HepG2 (cell line): Measurements from ENCODE around the gene DNAJC5. TPM values are rescaled to one million over a fixed set of nuclear protein-coding genes. Genes with fewer than 3 reads are reported as not detected.
A peak's percentile ranks its signal among the peaks of the same experiment; 100 is the strongest.

Source experiments
- CCAR2 ChIP-seq: fragments of 200-400 bp; formaldehyde crosslinking; optimal IDR thresholded peaks from 2 replicates; pipeline ENCODE3; 2018; ENCODE audit warnings: low read depth, mild to moderate bottlenecking, low read length, moderate library complexity
- CEBPG ChIP-seq: IDR thresholded peaks from 2 replicates; pipeline ENCODE4 v1.6.1; 2016
- DPF2 ChIP-seq: sonication (generic); formaldehyde crosslinking; IDR thresholded peaks from 2 replicates; pipeline ENCODE4 v1.4.0; 2020; ENCODE audit warnings: mild to moderate bottlenecking, low read depth, missing genetic modification reagents, borderline replicate concordance
- FLYWCH1 ChIP-seq: sonication (generic); formaldehyde crosslinking; IDR thresholded peaks from 2 replicates; pipeline ENCODE4 v1.8.1; 2023; ENCODE audit warnings: mild to moderate bottlenecking, missing genetic modification reagents
- FOXA3 ChIP-seq: IDR thresholded peaks from 2 replicates; pipeline ENCODE4 v1.6.1; 2016; ENCODE audit warnings: missing genetic modification reagents, missing compliant biosample characterization
- HNRNPH1 ChIP-seq: fragments of 200-400 bp; formaldehyde crosslinking; optimal IDR thresholded peaks from 2 replicates; pipeline ENCODE3; 2017; ENCODE audit warnings: mild to moderate bottlenecking, low read depth, low read length
- HNRNPK ChIP-seq: fragments of 200-400 bp; formaldehyde crosslinking; IDR thresholded peaks from 2 replicates; pipeline ENCODE4 v1.6.1; 2018; ENCODE audit warnings: low read length, low read depth, moderate library complexity, mild to moderate bottlenecking; ENCODE audit not compliant: poor library complexity, severe bottlenecking
- JUNB ChIP-seq: sonication (generic); formaldehyde crosslinking; IDR thresholded peaks from 2 replicates; pipeline ENCODE4 v1.8.0; 2022; ENCODE audit warnings: missing genetic modification reagents, mild to moderate bottlenecking, borderline replicate concordance
- MYNN ChIP-seq: sonication (generic); formaldehyde crosslinking; IDR thresholded peaks from 2 replicates; pipeline ENCODE4 v1.4.0; 2020; ENCODE audit warnings: mild to moderate bottlenecking, low read depth, missing genetic modification reagents
- NCOA5 ChIP-seq: sonication (generic); formaldehyde crosslinking; IDR thresholded peaks from 2 replicates; pipeline ENCODE4 v1.4.0; 2020; ENCODE audit warnings: missing genetic modification reagents
- PCBP2 ChIP-seq: fragments of 200-400 bp; formaldehyde crosslinking; optimal IDR thresholded peaks from 2 replicates; pipeline ENCODE3; 2018; ENCODE audit warnings: low read length, low read depth; ENCODE audit not compliant: poor library complexity, severe bottlenecking
- SP2 ChIP-seq: sonication (generic); formaldehyde crosslinking; IDR thresholded peaks from 2 replicates; pipeline ENCODE4 v1.5.1; 2020; ENCODE audit warnings: mild to moderate bottlenecking, missing genetic modification reagents
- TBX3 ChIP-seq: fragments of 450-650 bp; IDR thresholded peaks from 2 replicates; pipeline ENCODE4 v1.6.1; 2017; ENCODE audit warnings: antibody characterized with exemption, mild to moderate bottlenecking, inconsistent platforms, borderline replicate concordance
- ZEB1 ChIP-seq: IDR thresholded peaks from 2 replicates; pipeline ENCODE4 v1.6.1; 2012; ENCODE audit warnings: mild to moderate bottlenecking, low read depth, inconsistent platforms; ENCODE audit not compliant: insufficient replicate concordance
- ZFP90 ChIP-seq: sonication (generic); formaldehyde crosslinking; IDR thresholded peaks from 2 replicates; pipeline ENCODE4 v1.8.0; 2022; ENCODE audit warnings: missing genetic modification reagents, mild to moderate bottlenecking, inconsistent platforms, borderline replicate concordance
- ZNF552 ChIP-seq: sonication (generic); formaldehyde crosslinking; IDR thresholded peaks from 2 replicates; pipeline ENCODE4 v1.9.0; 2022; ENCODE audit warnings: missing genetic modification reagents, mild to moderate bottlenecking, borderline replicate concordance
- ZSCAN31 ChIP-seq: sonication (generic); formaldehyde crosslinking; IDR thresholded peaks from 2 replicates; pipeline ENCODE4 v1.5.0; 2020; ENCODE audit warnings: low read depth, mild to moderate bottlenecking, missing genetic modification reagents
- ZSCAN9 ChIP-seq: IDR thresholded peaks from 2 replicates; pipeline ENCODE4 v1.6.1; 2016; ENCODE audit warnings: borderline replicate concordance
- polyA plus RNA-seq, 8 experiments: library from polyadenylated mRNA; depleted of rRNA in 3 of 8; stranded (reverse) in 7 of 8; unstranded in 1 of 8; fragments of >200 nt; fragmentation: Illumina TruSeq in 4 of 8; extraction: Trizol in 4 of 8; gene quantifications; 2 replicates each; pipeline versions ENCODE4 v1.2.1 to v1.2.3, GENCODE V29; 2011 to 2016; ENCODE audit warnings: low read depth in 4 of 8, missing spikeins in 1 of 8, mixed read lengths in 1 of 8; ENCODE audit not compliant: insufficient read depth in 1 of 8
- total RNA-seq, 5 experiments: library from RNA; depleted of rRNA; stranded (reverse); fragments of >200 nt; fragmentation: Illumina TruSeq; extraction: Trizol; gene quantifications; 2 replicates each; pipeline ENCODE4 v1.2.3, GENCODE V29; 2016; ENCODE audit warnings: low read depth in 1 of 5
- TF ChIP-seq, protein P1 (sequence below): sonication (generic); formaldehyde crosslinking; IDR thresholded peaks from 2 replicates; pipeline ENCODE4 v1.4.0; 2020; ENCODE audit warnings: missing genetic modification reagents, borderline replicate concordance
- TF ChIP-seq, protein P2 (sequence below): sonication (generic); formaldehyde crosslinking; IDR thresholded peaks from 2 replicates; pipeline ENCODE4 v1.5.0; 2020; ENCODE audit warnings: mild to moderate bottlenecking, low read depth, missing genetic modification reagents, borderline replicate concordance
- TF ChIP-seq, protein P3 (sequence below): IDR thresholded peaks from 2 replicates; pipeline ENCODE4 v1.6.1; 2018; ENCODE audit warnings: missing genetic modification reagents, mild to moderate bottlenecking, missing compliant biosample characterization
- TF ChIP-seq, protein P4 (sequence below): sonication (generic); formaldehyde crosslinking; IDR thresholded peaks from 2 replicates; pipeline ENCODE4 v1.8.0; 2022; ENCODE audit warnings: missing genetic modification reagents, mild to moderate bottlenecking, inconsistent platforms, borderline replicate concordance
- TF ChIP-seq, protein P5 (sequence below): sonication (generic); formaldehyde crosslinking; IDR thresholded peaks from 2 replicates; pipeline ENCODE4 v1.5.1; 2020; ENCODE audit warnings: missing genetic modification reagents, mild to moderate bottlenecking, borderline replicate concordance

The DNAJC5 gene
- total and polyA plus RNA-seq, 2 of the 13 experiments (the other 11 are each of a cell fraction or from before 2014, with no cell fraction given), result 42.8 to 64.5 TPM

DNA sequence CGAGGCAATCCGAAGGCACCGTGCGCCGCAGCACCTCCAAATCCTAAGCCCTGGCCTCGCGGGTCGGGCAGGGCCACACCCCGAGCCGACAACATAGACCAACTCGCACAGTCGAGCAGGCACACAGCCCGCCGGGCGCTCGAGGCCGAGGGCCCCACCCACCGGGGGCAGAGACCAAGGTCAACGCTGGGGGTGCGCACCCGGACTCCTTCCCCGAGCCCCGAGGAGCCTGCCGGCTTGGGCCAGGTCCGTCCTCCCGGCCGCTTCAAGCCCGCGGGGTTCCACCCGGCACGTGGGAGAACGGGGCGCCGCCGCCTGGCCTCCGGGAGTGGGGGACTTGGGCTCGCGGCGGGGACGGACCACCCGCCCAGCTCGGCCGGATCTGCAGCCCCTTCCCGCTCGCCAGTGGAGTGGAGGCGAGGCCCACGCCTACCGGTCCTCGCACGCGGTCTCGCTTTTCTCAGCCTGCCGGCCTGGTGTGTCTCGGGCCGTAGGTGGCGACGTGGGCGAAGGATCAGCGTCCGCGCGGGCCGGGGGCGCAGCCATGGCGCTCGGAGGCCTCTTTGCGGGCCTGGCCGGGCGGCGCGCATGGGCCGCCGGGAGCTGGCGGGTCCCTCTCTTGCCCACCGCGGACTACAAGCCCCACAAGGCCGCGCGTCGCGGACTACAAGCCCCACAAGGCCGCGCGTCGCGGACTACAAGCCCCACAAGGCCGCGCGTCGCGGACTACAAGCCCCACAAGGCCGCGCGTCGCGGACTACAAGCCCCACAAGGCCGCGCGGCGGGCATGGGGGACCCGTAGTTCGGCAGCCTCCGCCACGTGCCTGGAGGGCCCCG lies 61.1 kb downstream of the DNAJC5 start, which contains the start of gene UCKL1 (continued):
- TF ChIP-seq, protein P1, sequence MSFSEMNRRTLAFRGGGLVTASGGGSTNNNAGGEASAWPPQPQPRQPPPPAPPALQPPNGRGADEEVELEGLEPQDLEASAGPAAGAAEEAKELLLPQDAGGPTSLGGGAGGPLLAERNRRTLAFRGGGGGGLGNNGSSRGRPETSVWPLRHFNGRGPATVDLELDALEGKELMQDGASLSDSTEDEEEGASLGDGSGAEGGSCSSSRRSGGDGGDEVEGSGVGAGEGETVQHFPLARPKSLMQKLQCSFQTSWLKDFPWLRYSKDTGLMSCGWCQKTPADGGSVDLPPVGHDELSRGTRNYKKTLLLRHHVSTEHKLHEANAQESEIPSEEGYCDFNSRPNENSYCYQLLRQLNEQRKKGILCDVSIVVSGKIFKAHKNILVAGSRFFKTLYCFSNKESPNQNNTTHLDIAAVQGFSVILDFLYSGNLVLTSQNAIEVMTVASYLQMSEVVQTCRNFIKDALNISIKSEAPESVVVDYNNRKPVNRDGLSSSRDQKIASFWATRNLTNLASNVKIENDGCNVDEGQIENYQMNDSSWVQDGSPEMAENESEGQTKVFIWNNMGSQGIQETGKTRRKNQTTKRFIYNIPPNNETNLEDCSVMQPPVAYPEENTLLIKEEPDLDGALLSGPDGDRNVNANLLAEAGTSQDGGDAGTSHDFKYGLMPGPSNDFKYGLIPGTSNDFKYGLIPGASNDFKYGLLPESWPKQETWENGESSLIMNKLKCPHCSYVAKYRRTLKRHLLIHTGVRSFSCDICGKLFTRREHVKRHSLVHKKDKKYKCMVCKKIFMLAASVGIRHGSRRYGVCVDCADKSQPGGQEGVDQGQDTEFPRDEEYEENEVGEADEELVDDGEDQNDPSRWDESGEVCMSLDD (CRISPR knock-in tag), result peak; percentile 98
- peak; percentile 83 for TF ChIP-seq DPF2 (CRISPR knock-in tag)
- TF ChIP-seq HNRNPH1, result peak; percentile 66
- TF ChIP-seq ZNF552 (CRISPR knock-in tag), result peak; percentile 95
- peak; percentile 96; the same call in 1 of the 2 replicates for TF ChIP-seq NCOA5 (CRISPR knock-in tag)
- no peak; the same call in 1 of the 2 replicates for TF ChIP-seq JUNB (CRISPR knock-in tag)
- peak; percentile 87 for TF ChIP-seq ZSCAN9 (CRISPR knock-in tag)
- peak; percentile 83 for TF ChIP-seq HNRNPK
- TF ChIP-seq CEBPG (CRISPR knock-in tag), result peak; percentile 42
- peak; percentile 99 for TF ChIP-seq ZSCAN31
- TF ChIP-seq, protein P2, sequence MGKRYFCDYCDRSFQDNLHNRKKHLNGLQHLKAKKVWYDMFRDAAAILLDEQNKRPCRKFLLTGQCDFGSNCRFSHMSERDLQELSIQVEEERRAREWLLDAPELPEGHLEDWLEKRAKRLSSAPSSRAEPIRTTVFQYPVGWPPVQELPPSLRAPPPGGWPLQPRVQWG (CRISPR knock-in tag), result no peak
- TF ChIP-seq, protein P3, sequence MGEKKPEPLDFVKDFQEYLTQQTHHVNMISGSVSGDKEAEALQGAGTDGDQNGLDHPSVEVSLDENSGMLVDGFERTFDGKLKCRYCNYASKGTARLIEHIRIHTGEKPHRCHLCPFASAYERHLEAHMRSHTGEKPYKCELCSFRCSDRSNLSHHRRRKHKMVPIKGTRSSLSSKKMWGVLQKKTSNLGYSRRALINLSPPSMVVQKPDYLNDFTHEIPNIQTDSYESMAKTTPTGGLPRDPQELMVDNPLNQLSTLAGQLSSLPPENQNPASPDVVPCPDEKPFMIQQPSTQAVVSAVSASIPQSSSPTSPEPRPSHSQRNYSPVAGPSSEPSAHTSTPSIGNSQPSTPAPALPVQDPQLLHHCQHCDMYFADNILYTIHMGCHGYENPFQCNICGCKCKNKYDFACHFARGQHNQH, result peak; percentile 99
- TF ChIP-seq PCBP2, result no peak
- 0 out of 2 replicates have a peak, but pooled peaks have one; percentile 36 for TF ChIP-seq FLYWCH1 (CRISPR knock-in tag)
- peak; percentile 94 for TF ChIP-seq MYNN (CRISPR knock-in tag)
- TF ChIP-seq, protein P4, sequence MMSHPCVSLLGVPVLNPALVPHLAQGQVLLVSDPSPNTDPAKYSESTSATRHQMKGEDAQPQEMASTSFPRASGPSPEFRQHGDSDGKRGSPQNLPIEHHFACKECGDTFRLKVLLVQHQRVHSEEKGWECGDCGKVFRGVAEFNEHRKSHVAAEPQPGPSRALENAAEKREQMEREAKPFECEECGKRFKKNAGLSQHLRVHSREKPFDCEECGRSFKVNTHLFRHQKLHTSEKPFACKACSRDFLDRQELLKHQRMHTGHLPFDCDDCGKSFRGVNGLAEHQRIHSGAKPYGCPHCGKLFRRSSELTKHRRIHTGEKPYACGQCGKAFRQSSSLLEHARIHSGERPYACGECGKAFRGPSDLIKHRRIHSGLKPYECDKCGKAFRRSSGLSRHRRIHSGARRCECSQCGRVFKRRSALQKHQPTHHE (CRISPR knock-in tag), result peak; percentile 100
- peak; percentile 98 for TF ChIP-seq ZFP90 (CRISPR knock-in tag)
- no peak for TF ChIP-seq ZEB1
- TF ChIP-seq TBX3, result peak; percentile 40; the same call in 1 of the 2 replicates
- TF ChIP-seq FOXA3, result peak; percentile 65
- TF ChIP-seq, protein P5, sequence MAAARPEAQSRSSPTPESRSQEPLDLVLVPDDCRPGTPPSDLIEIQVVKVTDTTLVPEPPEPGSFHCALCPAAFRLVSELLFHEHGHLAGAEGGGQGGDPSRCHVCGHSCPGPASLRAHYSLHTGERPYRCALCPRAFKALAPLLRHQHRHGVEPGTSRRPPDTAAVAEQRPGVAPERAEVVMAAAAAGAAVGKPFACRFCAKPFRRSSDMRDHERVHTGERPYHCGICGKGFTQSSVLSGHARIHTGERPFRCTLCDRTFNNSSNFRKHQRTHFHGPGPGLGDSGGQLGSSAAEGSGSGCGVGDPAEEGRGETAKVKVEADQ (CRISPR knock-in tag), result peak; percentile 97; the same call in 1 of the 2 replicates
- TF ChIP-seq CCAR2, result no peak
- peak; percentile 69 for TF ChIP-seq SP2 (CRISPR knock-in tag)
